ENCODE results near the gene CDH24.
"Not testable (repeated sequence)": the region's sequence is repeated elsewhere in the genome, so short reads cannot be mapped to it uniquely, and the experiment has no call there.

CDH24 gene

GRCh38 chr14:23015618-23016017 lies 41.7 kb downstream of the CDH24 start:
- DNase-seq: no peak

- DNase-seq: not testable (repeated sequence)
Measured at GRCh38 chr14:23013749-23014054, 43.6 kb downstream of the CDH24 start.

DNA sequence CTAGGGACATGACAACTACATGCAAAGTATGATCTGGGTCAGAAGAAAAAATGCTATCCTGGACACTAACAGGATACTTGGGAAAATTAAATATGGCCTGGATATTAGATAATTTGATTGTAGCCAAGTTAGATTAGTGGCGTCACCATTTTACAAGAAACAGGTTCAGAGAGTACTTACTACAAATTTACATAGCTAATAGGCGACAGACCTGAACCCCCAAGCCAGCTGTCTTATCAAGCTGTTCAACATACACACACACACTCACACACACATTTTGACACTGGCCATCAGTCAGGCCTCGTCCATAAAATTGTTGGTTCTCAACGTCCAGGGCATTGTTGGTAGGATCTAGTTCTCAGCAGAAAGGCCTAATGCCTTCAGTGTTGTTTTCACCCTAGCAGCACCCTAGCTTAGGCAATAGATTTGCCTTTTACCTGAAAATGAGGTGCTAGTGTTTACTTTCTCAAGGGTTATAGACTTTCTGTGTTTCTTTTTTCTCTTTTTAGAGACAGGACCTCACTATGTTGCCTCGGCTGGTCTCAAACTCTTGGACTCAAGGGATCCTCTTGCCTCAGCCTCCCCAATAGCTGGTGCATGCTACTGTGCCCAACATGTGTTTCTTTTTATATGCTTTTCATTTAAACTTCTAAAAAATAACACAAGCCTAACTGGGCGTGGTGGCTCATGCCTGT lies 44.1 kb downstream of the CDH24 start:
- DNase-seq: no peak

DNA sequence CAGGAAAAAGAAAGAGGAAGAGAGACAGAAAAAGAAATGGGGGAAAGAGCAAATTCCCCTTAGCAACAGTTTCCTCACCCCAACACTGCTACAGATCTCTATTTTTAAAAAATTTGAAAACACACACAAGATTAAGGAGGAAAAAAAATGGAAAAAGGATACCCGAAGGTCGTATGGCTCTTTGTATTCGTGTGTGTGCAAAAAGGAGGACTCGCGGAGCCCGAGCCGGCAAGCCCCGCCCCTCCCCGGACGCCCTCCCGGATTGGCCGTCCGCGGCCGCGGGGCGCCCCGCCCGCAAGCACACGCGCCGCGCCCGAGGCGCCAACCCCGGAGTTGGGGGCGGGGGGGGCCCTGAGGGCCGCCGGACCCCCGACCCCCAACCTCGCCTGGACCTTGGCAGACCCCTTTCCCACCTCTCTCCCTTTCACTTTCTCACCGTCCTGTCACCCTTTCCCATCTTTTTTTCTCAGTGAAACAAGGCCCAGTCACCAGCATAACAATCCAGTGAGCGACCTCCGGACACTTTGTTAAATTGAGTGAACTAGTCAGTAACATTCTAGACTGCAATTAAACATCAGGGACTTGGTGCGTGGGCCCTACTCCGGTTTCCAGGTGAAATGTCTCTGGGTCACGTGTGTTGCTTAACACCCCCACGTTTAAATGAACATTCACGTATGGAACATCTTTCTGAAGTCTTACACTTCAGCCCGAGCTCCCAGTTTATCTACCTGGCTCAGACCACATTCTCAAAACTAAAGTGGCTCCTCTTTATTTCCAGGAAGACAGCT lies 47.2 kb downstream of the CDH24 start, which contains the start of gene C14orf93:
Gene C14orf93, minus strand, starts transcription at position 205 of the 788 bp plus-strand sequence. CDS start 11,120 bp downstream, outside the sequence.
- peak; percentile 92 for DNase-seq

GRCh38 chr14:23009483-23009938 lies 47.8 kb downstream of the CDH24 start:
- DNase-seq: no peak

DNA sequence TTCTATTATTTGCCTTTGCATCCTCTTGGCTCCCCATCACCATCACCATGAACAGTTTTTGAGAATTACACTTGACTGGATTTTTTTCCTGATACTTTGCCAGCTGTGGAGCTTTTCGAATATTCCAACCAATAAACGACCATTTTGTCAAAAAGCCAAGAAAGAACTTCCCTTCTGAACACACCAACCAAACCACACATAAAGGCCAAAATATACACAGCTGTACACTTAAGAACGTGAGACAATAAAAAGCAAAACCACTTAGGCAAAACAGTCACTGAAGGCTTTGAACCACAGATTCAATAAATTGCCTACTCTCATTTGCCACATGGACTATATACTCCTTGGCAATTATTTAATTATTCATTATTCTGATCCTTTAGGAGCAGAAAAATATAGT lies 48.5 kb downstream of the CDH24 start:
- DNase-seq: peak; percentile 56

DNA sequence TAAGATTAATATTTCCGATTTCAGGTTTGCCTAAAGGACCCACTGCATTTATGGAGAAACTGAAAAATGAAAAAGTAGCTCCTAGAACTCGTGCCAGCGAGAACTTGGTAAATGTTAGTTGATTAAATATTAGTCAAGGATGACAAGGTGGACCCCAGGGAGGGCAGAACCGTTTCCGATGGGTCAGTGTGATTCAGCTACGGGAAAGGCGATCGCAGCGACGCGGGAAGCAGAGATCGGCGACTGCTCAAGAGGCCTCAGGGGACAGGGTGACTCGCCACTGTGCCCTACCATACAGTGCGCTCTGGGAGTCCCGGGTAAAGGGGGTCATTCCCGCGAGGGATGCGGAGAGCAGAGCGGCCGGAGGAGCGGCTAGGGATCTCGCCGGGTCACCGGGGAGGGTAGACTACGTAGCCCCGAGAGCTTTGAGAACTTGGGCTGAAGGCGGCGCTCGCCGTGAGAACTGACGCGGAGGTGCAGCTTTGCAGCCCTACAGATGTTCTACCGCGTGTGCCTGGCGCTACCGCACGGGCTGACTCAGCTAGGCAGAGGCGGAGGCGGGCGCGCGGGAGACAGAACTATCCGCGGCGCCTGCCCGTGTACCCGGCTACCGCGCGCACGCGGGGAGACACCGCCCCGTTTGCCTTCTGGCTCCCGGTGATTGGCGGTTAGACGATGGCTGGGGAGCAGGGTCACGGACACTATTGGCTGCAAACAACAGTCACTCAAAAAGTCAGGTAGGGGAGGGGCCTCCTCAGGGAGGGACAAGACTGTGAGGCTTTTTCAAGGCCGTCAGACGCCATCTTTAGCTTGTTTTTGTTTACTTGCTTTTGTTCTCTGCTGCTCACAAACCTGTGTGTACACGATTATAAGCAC lies 50.5 kb downstream of the CDH24 start:
- peak; percentile 99 for DNase-seq

- DNase-seq: no peak
Measured at GRCh38 chr14:23006188-23006534, 51.2 kb downstream of the CDH24 start.

GRCh38 chr14:23005451-23006187 lies 51.7 kb downstream of the CDH24 start:
- DNase-seq: peak; percentile 40

GRCh38 chr14:23004274-23004673 lies 53.0 kb downstream of the CDH24 start:
- not testable (repeated sequence) for DNase-seq

DNA sequence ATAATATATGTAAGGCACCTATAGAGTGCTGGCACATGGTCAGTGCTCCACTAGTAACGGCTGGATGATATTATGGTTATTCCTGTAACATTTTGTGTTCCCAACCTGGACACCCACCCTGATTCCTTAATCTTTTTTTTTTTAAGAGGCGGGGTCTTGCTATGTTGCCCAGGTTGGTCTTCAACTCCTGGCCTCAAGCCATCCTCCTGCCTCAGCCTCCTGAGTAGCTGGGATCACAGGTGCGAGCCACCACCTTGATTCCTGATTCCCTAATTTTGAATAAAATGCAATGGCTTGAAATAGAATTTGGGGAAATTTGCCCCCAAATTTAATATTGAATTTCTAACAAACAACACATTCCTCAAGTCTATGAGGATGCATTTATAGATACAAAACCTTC lies 54.7 kb downstream of the CDH24 start:
- DNase-seq: no peak

DNA sequence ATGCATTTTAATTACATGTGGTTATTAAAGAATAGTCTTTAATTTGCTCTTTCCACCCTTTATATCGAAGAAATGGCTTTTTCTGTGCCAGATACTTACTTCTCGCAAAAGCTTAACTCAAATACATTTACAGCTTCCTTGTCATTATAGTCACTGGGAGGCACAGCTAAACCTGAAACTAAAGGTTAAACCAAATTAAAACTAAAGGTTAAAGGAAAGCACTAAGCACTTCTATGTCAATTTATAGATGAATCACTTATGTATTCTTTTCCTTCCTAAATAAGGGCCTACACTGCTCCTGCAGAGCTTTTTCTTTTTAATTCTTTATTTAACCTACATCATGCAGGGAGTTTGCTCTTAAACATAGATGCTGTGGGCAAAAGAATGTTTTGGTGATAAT lies 56.5 kb downstream of the CDH24 start:
- DNase-seq: no peak

DNA sequence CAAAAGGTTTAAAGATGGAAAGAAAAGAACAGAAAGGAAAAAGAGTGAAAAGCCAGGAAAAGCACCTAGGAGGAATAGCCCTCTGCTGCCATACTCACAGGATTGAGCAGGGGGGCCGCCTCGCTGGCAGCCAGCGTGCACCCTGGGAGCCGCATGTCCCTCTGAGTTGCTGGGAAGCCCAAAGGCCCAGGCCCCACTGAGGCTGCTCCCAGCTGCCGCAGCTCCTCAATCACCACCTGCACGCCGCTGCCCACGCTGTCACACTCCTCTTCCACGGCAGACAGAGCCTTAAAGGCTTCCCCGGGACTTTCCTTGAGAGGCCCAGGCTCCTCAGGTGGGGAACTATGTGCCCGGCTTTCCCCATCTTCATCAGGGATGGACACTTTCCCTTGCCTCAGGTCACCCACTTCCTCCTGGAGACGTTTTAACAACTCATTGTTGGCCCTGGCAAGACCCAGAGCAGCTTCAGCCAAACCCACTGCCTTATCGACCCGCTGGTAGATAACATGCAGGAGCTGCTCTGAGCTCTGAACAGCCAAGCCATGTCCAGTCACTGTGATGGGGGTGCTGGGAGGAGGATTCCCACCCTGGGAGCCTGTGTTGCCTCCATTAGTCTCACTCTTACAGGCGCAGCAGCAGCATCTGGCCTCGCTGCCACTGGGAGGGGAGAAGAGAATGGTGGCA lies 58.8 kb downstream of the CDH24 start:
- DNase-seq: no peak

DNA sequence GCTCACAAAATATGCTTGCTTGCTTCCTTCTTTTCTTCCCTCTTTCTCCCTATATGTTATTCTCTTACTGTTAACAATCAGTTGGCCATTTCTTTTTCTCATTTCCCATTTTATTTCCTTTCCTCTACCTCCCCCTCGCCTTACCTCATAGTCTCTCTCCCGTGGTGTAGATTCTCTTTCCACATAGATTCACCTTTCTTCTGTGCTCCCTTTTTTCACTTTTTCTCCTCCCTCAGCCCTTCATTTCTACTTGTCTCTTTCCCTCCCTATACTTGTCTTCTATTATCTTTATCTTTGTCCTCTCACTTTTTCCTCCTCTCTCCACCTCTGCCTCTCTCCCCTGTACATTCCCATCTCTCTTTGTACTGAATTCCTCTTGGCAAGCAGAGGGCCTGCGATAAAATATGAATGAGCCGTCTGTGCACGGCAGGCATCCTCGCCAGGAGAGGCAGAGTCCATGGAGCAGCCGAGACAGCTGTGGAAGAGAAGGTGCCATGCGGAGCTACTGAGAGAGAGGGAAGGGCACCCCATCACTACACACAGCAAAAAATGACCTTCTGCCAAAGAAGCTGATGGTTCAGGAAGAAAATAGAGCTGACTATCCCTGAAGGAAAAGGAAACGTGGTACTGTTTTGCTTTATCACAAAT lies 59.5 kb downstream of the CDH24 start:
- DNase-seq: no peak
